KMS-11 (cell line): ENCODE measurements around the gene SLC35F3.
"Not testable (repeated sequence)": the region's sequence is repeated elsewhere in the genome, so short reads cannot be mapped to it uniquely, and the experiment has no call there.

Experiments used
- H2AFZ ChIP-seq: fragments of 200-600 bp; sonication (generic); 2 replicates; pipeline ENCODE4 v1.6.1; 2016; ENCODE audit warnings: antibody characterized with exemption, mixed run types, low read depth
- H3K27ac ChIP-seq: fragments of 200-600 bp; sonication (generic); 2 replicates; pipeline ENCODE4 v1.6.1; 2016; ENCODE audit warnings: mild to moderate bottlenecking, mixed run types
- H3K27me3 ChIP-seq: fragments of 200-600 bp; sonication (generic); 2 replicates; pipeline ENCODE4 v1.6.1; 2017; ENCODE audit warnings: mild to moderate bottlenecking, low read depth, mixed run types, moderate library complexity; ENCODE audit not compliant: insufficient read depth
- H3K36me3 ChIP-seq: fragments of 200-600 bp; sonication (generic); 2 replicates; pipeline ENCODE4 v1.6.1; 2017; ENCODE audit warnings: mild to moderate bottlenecking, mixed run types; ENCODE audit not compliant: insufficient read depth
- H3K4me1 ChIP-seq: fragments of 200-600 bp; sonication (generic); 2 replicates; pipeline ENCODE4 v1.6.1; 2016; ENCODE audit warnings: mild to moderate bottlenecking, low read depth, mixed run types; ENCODE audit not compliant: poor library complexity, severe bottlenecking
- H3K4me2 ChIP-seq: fragments of 200-600 bp; sonication (generic); 2 replicates; pipeline ENCODE4 v1.7.0; 2016; ENCODE audit warnings: mild to moderate bottlenecking, mixed run types
- H3K4me3 ChIP-seq: fragments of 200-600 bp; sonication (generic); IDR thresholded peaks from 2 replicates; pipeline ENCODE4 v1.6.1; 2017; ENCODE audit warnings: low read depth, low read length, mixed read lengths; ENCODE audit not compliant: insufficient read depth
- H3K79me2 ChIP-seq: fragments of 200-600 bp; sonication (generic); 2 replicates; pipeline ENCODE4 v1.6.1; 2016; ENCODE audit warnings: low read depth, mixed run types; ENCODE audit not compliant: insufficient read depth
- H3K9ac ChIP-seq: fragments of 200-600 bp; sonication (generic); 2 replicates; pipeline ENCODE4 v1.6.1; 2016; ENCODE audit warnings: mild to moderate bottlenecking, mixed run types
- H4K20me1 ChIP-seq: fragments of 200-600 bp; sonication (generic); 2 replicates; pipeline ENCODE4 v1.6.1; 2016; ENCODE audit warnings: mild to moderate bottlenecking, mixed run types; ENCODE audit not compliant: insufficient read depth
- TF ChIP-seq, protein P1 (sequence below): fragments of 200-600 bp; sonication (generic); conservative IDR thresholded peaks from 2 replicates; pipeline ENCODE4 v1.6.1; 2017; ENCODE audit warnings: low read depth, mild to moderate bottlenecking, antibody characterized with exemption, low read length, moderate library complexity, mixed read lengths

The SLC35F3 gene

DNA sequence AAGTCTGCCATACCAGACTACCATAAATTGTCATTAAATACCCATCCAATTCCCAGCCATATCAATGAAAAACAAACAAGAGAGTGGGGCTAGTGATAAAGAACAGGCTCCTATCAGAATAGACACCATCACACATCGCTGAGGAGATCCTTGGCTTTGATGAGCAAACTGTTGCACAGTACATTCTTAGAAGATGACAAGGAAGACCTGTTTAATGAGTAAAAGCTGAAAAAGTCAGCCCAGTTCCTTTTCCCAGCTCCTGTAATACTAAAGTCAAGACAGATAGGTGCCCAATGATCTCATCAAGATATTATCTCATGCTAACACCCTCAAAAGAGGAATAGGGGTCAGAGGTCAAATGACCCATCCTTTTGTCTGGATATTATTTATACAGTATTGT lies 304.3 kb downstream of the SLC35F3 start:
- H3K4me2 ChIP-seq = no peak overlapping the region
- TF ChIP-seq, protein P1, sequence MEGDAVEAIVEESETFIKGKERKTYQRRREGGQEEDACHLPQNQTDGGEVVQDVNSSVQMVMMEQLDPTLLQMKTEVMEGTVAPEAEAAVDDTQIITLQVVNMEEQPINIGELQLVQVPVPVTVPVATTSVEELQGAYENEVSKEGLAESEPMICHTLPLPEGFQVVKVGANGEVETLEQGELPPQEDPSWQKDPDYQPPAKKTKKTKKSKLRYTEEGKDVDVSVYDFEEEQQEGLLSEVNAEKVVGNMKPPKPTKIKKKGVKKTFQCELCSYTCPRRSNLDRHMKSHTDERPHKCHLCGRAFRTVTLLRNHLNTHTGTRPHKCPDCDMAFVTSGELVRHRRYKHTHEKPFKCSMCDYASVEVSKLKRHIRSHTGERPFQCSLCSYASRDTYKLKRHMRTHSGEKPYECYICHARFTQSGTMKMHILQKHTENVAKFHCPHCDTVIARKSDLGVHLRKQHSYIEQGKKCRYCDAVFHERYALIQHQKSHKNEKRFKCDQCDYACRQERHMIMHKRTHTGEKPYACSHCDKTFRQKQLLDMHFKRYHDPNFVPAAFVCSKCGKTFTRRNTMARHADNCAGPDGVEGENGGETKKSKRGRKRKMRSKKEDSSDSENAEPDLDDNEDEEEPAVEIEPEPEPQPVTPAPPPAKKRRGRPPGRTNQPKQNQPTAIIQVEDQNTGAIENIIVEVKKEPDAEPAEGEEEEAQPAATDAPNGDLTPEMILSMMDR = no peak

DNA sequence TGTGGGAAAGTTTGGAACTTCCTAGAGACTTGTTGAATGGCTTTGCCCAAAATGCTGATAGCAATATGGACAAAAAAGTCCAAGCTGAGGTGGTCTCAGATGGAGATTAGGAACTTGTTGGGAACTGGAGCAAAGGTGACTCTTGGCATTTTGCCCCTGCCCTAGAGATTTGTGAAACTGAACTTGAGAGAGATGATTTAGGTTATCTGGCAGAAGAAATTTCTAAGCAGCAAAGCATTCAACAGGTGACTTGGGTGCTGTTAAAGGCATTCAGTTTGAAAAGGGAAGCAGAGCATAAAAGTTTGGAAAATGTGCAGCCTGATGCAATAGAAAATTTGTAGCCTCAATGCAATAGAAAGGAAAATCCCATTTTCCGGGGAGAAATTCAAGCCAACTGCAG lies 306.0 kb downstream of the SLC35F3 start:
- not testable (repeated sequence) for H4K20me1 ChIP-seq, H3K9ac ChIP-seq, H2AFZ ChIP-seq, H3K79me2 ChIP-seq, H3K36me3 ChIP-seq, H3K4me2 ChIP-seq, H3K4me3 ChIP-seq, H3K27me3 ChIP-seq, H3K27ac ChIP-seq, H3K4me1 ChIP-seq

More for the DNA sequence above, 304.3 kb downstream of the SLC35F3 start:
- no peaks in the 10 kb centered on the region for H3K4me1 ChIP-seq
- no peak overlapping the region for H3K4me3 ChIP-seq
- H3K79me2 ChIP-seq = no peaks in the 10 kb centered on the region
- no peaks in the 10 kb centered on the region for H3K27me3 ChIP-seq
- no peak overlapping the region for H3K9ac ChIP-seq
- no peak overlapping the region for H2AFZ ChIP-seq
- H3K36me3 ChIP-seq = no peaks in the 10 kb centered on the region
- H4K20me1 ChIP-seq = no peaks in the 10 kb centered on the region
- no peak overlapping the region for H3K27ac ChIP-seq

DNA sequence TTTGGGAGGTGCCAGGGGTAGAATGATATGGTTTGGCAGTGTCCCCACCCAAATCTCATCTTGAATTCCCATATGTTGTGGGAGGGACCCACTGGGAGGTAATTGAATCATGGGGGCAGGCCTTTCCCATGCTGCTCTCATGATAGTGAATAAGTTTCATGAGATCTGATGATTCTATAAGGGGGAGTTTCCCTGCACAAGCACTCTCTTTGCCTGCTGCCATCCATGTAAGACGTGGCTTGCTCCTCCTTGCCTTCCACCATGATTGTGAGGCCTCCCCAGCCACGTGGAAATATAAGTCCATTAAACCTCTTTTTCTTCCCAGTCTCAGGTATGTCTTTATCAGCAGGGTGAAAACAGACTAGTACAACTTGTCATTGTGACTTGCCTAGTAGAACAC lies 307.4 kb downstream of the SLC35F3 start:
- not testable (repeated sequence) for H4K20me1 ChIP-seq, H3K27ac ChIP-seq, H3K79me2 ChIP-seq, H2AFZ ChIP-seq, H3K9ac ChIP-seq, H3K27me3 ChIP-seq, H3K36me3 ChIP-seq, H3K4me2 ChIP-seq, H3K4me3 ChIP-seq, H3K4me1 ChIP-seq

DNA sequence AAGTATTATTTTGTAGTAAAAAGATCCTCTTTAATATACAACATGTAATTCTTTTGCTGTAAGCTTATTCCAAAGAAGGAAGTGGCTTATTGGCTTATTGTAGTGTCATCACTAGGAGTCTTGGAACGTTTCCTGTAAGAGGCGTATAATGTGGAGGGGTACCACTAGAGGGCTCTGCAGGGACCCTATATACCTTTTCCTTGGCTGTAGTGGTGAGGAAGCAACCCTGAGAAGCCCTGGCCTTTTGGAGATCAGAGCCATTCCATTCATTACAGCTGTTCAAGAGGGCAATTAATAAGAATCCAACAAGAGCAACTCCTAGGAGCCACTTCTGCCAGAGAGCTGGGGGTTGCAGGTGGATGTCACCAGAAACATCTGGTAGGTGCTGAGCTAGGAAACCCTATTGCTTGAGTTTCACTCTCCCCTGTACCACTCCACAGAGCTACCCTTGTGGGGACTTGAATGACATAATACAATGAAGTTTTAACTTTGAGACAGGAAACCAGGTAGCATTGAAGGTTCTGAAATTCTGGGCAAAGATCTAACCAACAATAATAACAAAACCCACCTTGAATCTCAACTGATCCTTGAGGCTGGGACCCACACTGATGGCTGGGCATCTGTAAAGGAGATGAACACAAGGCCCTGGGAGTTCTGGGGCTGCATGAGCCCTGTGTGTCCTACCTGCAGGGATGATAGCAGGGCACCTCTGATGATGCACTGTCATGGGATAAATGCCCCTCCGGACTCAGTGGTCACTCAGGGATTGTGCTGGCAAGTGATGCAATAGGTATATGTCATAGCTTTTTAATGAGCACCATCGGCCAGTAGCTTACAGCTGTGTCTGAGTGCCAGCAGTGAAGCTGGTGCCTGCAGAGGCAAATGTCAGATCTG lies 308.5 kb downstream of the SLC35F3 start:
- Histone ChIP-seq H3K27ac (no peak overlapping the region), H4K20me1 (no peaks in the 10 kb centered on the region), H3K79me2 (no peaks in the 10 kb centered on the region), H2AFZ (no peak overlapping the region), H3K4me1 (no peaks in the 10 kb centered on the region), H3K4me3 (no peak overlapping the region), H3K4me2 (no peak overlapping the region), H3K9ac (no peak overlapping the region), H3K27me3 (no peaks in the 10 kb centered on the region), H3K36me3 (no peaks in the 10 kb centered on the region)
- TF ChIP-seq, protein P1 = peak; percentile 35

DNA sequence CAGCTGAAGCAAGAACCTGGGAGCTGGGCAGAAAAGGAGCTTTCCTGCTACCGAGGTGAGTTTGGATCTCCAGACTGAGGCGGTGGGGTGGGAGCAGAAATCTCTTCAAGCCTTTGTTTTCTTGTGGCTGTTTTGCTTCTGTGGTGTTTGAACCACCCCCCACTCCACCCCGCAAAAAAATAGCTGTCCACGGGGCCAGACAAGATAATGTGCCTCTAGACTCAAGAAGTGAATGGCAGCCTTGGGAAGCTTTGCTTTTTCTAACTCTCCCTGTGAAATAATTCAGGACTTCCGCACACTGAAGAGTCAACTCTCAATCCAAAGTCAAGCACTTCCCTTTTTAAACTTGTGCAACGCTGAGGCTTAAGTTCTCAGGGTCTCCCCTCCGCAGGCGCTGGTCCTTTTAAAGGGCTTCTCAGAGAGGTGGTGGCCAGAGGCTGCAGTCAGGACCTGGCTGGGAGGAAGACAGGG lies 309.2 kb downstream of the SLC35F3 start:
- H3K4me2 ChIP-seq = no peak overlapping the region
- H3K79me2 ChIP-seq = no peaks in the 10 kb centered on the region
- H3K27me3 ChIP-seq = no peaks in the 10 kb centered on the region
- no peaks in the 10 kb centered on the region for H4K20me1 ChIP-seq
- no peak overlapping the region for H2AFZ ChIP-seq
- no peak overlapping the region for H3K27ac ChIP-seq
- H3K4me3 ChIP-seq = no peak overlapping the region
- no peaks in the 10 kb centered on the region for H3K36me3 ChIP-seq
- TF ChIP-seq, protein P1 = no peak
- H3K9ac ChIP-seq = no peak overlapping the region
- H3K4me1 ChIP-seq = no peaks in the 10 kb centered on the region
